Peyer's patch (tissue), 4 donors: ENCODE measurements around the gene ACCS. TPM values are rescaled to one million over a fixed set of nuclear protein-coding genes. Genes with fewer than 3 reads are reported as not detected.

Experiments
- DNase-seq, 3 donors: peaks; one replicate each; pipeline ENCODE4 v3.0.0-alpha.2; 2017 to 2019
- H3K27ac ChIP-seq, 4 donors: fragments of 200-600 bp; sonication (generic); one replicate each; pipeline ENCODE4 v1.5.1; 2016 to 2019
- H3K27me3 ChIP-seq, 2 donors: fragments of 200-600 bp; sonication (generic); one replicate each; pipeline ENCODE4 v1.5.1; 2019
- H3K36me3 ChIP-seq, 3 donors: fragments of 200-600 bp; sonication (generic); one replicate each; pipeline ENCODE4 v1.5.1; 2016 to 2019
- H3K4me1 ChIP-seq, 4 donors: fragments of 200-600 bp; sonication (generic); one replicate each; pipeline ENCODE4 v1.5.1; 2016 to 2019
- H3K4me3 ChIP-seq, 4 donors: fragments of 200-600 bp; sonication (generic); 1 replicate in 3 of 4; 2 replicates in 1 of 4; pipeline ENCODE4 v1.5.1; 2016 to 2019; ENCODE audit warnings: mild to moderate bottlenecking in 1 of 4
- H3K9me3 ChIP-seq, 4 donors: fragments of 200-600 bp; sonication (generic); one replicate each; pipeline ENCODE4 v1.5.1; 2016 to 2019; ENCODE audit warnings: mild to moderate bottlenecking in 1 of 4
- CTCF ChIP-seq, 6 experiments: fragments of 450-650 bp in 4 of 6; fragments of 200-600 bp in 2 of 6; sonication (generic) in 1 of 6; IDR thresholded peaks; one replicate each; pipeline ENCODE4 v1.5.1; 2017 to 2019; ENCODE audit warnings: antibody characterized with exemption in 6 of 6, mild to moderate bottlenecking in 3 of 6, moderate library complexity in 1 of 6
- POLR2A ChIP-seq, 2 donors: fragments of 450-650 bp; IDR thresholded peaks; one replicate each; pipeline ENCODE4 v1.5.1; 2017; ENCODE audit warnings: antibody characterized with exemption in 2 of 2, mild to moderate bottlenecking in 2 of 2, moderate library complexity in 2 of 2
- total RNA-seq, 4 donors: library from RNA; depleted of rRNA; stranded (reverse); fragments of >200 nt; gene quantifications; one replicate each; pipeline ENCODE4 v1.1.0, GENCODE V29; 2016

ACCS gene
- total RNA-seq, 4 donors from 2014 or later = 31.5 to 70.7 (median 46.3) TPM

- Histone ChIP-seq H3K36me3 (peaks cover 0 to 76% (median 0%) of the 10 kb centered on the region in 3 donors), H3K27ac (no peak overlapping the region)
- DNase-seq = no peak
Measured at GRCh38 chr11:44126304-44126703, 60.2 kb downstream of the ACCS start.

GRCh38 chr11:44127130-44127529, 61.1 kb downstream of the ACCS start:
- Histone ChIP-seq H3K4me1 (no peaks in the 10 kb centered on the region), H3K27ac (no peak overlapping the region), H3K4me3 (no peak overlapping the region), H3K27me3 (no peaks in the 10 kb centered on the region), H3K9me3 (no peaks in the 10 kb centered on the region), H3K36me3 (peaks cover 0 to 78% (median 0%) of the 10 kb centered on the region in 3 donors)
- TF ChIP-seq POLR2A (IDR thresholded peaks at IDR 0.05) (no peak), CTCF (IDR thresholded peaks at IDR 0.05) (no peak)
- no peak for DNase-seq

More at GRCh38 chr11:44126304-44126703, 60.2 kb downstream of the ACCS start:
- Histone ChIP-seq H3K27me3 (no peaks in the 10 kb centered on the region), H3K4me3 (no peak overlapping the region), H3K4me1 (no peaks in the 10 kb centered on the region), H3K9me3 (no peaks in the 10 kb centered on the region)
- TF ChIP-seq POLR2A (IDR thresholded peaks at IDR 0.05) (no peak), CTCF (IDR thresholded peaks at IDR 0.05) (no peak)

GRCh38 chr11:44128729-44129128, 62.7 kb downstream of the ACCS start:
- no peaks in the 10 kb centered on the region for H3K4me1 ChIP-seq
- H3K36me3 ChIP-seq = peaks cover 0 to 83% (median 0%) of the 10 kb centered on the region in 3 donors
- no peaks in the 10 kb centered on the region for H3K9me3 ChIP-seq
- H3K4me3 ChIP-seq = no peak overlapping the region
- no peak for DNase-seq
- no peaks in the 10 kb centered on the region for H3K27me3 ChIP-seq
- H3K27ac ChIP-seq = no peak overlapping the region
- TF ChIP-seq CTCF (IDR thresholded peaks at IDR 0.05) = no peak

- H3K4me1 ChIP-seq = no peaks in the 10 kb centered on the region
- H3K9me3 ChIP-seq = no peaks in the 10 kb centered on the region
- no peak overlapping the region for H3K27ac ChIP-seq
- TF ChIP-seq CTCF (IDR thresholded peaks at IDR 0.05) = no peak
- DNase-seq = no peak
- H3K27me3 ChIP-seq = no peaks in the 10 kb centered on the region
- no peak overlapping the region for H3K4me3 ChIP-seq
- peaks cover 0 to 74% (median 0%) of the 10 kb centered on the region in 3 donors for H3K36me3 ChIP-seq
Measured at GRCh38 chr11:44130751-44131150, 64.7 kb downstream of the ACCS start.

GRCh38 chr11:44133335-44133946, 67.4 kb downstream of the ACCS start:
- TF ChIP-seq CTCF (IDR thresholded peaks at IDR 0.05) (peak in 4 of 6 experiments; percentile 41 to 50 (median 46)), POLR2A (IDR thresholded peaks at IDR 0.05) (no peak)
- Histone ChIP-seq H3K27me3 (no peaks in the 10 kb centered on the region), H3K27ac (no peak overlapping the region), H3K9me3 (no peaks in the 10 kb centered on the region), H3K4me1 (no peaks in the 10 kb centered on the region), H3K4me3 (no peak overlapping the region), H3K36me3 (peaks cover 0 to 54% (median 0%) of the 10 kb centered on the region in 3 donors)
- DNase-seq = no peak

Other genes with a start within 250 kb of the ACCS start
- gene ALKBH3, start 185.4 kb upstream of the ACCS start, total RNA-seq = 10 to 100 TPM; 24.4 to 83.3 (median 28.2) TPM
- gene C11orf96, start 123.6 kb upstream of the ACCS start, total RNA-seq = 10 to 100 TPM in 3 of 4 donors, 1 to 10 TPM in 1; 4.9 to 82.5 (median 31.6) TPM
- gene ACCSL, start 18.3 kb upstream of the ACCS start, total RNA-seq = not detected
- gene EXT2, start 29.4 kb downstream of the ACCS start, total RNA-seq = 100 to 1,000 TPM in 3 of 4 donors, 10 to 100 TPM in 1; 56.9 to 152 (median 128) TPM
- not detected for gene ALX4, start 243.9 kb downstream of the ACCS start, total RNA-seq